ENCODE measurements around the gene NOS3.

NOS3 gene

DNA sequence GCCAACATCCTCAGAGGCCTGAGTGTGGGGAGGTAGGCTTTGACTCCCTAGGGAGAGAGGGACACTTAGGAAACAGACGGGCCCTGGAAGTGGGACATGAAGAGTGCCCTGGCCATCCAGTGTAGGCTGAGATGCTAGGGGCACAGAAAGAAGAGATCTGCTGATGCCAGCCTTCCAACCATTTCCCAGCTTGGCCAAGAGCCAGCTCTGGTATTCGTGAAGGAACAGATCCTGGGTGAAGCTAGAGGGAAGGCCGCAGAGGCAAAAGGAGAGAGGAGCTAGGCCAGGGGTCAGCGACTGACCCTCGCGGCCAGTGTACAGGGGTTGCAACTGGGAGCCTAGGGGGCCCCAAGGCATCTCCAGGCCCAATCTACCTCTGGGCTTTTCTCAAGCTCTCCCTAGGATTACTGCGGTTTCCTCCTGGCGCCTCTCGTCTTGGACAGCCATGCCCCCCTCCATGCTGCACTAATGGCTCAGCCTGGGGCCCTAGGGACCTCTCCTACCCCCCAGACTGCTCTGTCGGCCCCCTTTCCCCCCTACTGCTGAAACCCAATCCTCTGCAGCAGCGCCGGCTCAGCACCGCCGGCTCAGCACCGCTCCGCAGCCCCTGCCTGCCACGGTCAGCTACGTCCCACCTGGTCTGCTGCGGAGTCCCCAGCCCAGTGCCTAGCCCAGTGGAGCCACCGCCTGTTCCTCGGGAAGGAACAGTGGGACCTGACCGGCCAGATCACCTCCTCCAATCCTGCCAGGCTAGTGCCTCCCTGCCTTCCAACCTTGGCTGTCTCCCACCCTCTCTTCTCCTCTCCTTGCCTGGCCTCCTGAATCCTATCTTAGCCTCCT is 57.4 kb downstream of the NOS3 start, which contains the start of gene ASIC3:
TSS of gene ASIC3 (plus strand) at position 556 of the 840 bp plus-strand sequence. CDS start 355 bp downstream, outside the sequence.
- in situ Hi-C loops (cut with MboI; ENCODE audit: low sequenced_read_pairs): no loop called here
- Histone ChIP-seq H3K9me3 (no peaks in the 10 kb centered on the region), H3K4me1 (no peaks in the 10 kb centered on the region), H3K4me3 (no peak within 1 kb of the TSS), H3K27me3 (ENCODE audit: low read depth) (no peaks in the 10 kb centered on the region), H3K36me3 (replicated peaks) (no peaks in the 10 kb centered on the region; the same call in 1 of the 2 replicates)
- DNase-seq (ENCODE audit: low spot score in 2 of 2): no peak

DNA sequence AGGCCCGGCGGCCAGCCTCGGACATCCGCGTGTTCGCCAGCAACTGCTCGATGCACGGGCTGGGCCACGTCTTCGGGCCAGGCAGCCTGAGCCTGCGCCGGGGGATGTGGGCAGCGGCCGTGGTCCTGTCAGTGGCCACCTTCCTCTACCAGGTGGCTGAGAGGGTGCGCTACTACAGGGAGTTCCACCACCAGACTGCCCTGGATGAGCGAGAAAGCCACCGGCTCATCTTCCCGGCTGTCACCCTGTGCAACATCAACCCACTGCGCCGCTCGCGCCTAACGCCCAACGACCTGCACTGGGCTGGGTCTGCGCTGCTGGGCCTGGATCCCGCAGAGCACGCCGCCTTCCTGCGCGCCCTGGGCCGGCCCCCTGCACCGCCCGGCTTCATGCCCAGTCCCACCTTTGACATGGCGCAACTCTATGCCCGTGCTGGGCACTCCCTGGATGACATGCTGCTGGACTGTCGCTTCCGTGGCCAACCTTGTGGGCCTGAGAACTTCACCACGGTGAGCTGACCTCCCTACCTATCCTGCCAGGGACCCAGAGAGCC is 58.2 kb downstream of the NOS3 start:
- no peak for DNase-seq (ENCODE audit: low spot score in 2 of 2)
- Histone ChIP-seq H3K4me1 (no peaks in the 10 kb centered on the region), H3K4me3 (no peak overlapping the region), H3K27me3 (ENCODE audit: low read depth) (no peaks in the 10 kb centered on the region), H3K36me3 (replicated peaks) (no peaks in the 10 kb centered on the region; the same call in 1 of the 2 replicates), H3K9me3 (no peaks in the 10 kb centered on the region)
- in situ Hi-C loops (cut with MboI; ENCODE audit: low sequenced_read_pairs): no loop called here

- DNase-seq (ENCODE audit: low spot score in 2 of 2): no peak
- no peaks in the 10 kb centered on the region for H3K4me1 ChIP-seq
- H3K36me3 ChIP-seq (replicated peaks): no peaks in the 10 kb centered on the region
- H3K9me3 ChIP-seq: no peaks in the 10 kb centered on the region
- in situ Hi-C loops (cut with MboI; ENCODE audit: low sequenced_read_pairs): no loop called here
- H3K4me3 ChIP-seq: no peak overlapping the region
- no peaks in the 10 kb centered on the region for H3K27me3 ChIP-seq (ENCODE audit: low read depth)
These were observed 60.3 kb downstream of the NOS3 start for GRCh38 chr7:151051108-151051507.

DNA sequence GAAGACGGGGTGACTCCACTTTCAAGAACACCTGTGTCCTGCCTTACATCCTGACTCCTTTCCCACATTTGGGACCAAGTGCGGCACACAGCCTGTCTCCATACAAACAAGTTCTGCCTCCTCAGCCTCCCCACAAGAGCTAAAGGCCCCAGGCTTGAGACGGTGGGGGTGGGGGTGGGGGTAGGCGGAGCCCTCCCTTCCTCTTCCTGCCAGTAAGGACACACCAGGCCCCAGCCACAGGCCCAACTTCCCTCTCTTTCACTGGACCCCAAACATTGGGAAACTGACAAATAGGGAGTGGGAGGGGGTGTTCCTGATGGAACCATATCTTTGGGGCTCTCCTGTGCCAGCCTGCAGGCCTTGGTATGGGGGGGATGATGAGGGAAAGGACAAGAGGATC is 62.3 kb downstream of the NOS3 start:
- no peaks in the 10 kb centered on the region; the same call in 1 of the 2 replicates for H3K4me1 ChIP-seq
- in situ Hi-C loops (cut with MboI; ENCODE audit: low sequenced_read_pairs): no loop called here

DNA sequence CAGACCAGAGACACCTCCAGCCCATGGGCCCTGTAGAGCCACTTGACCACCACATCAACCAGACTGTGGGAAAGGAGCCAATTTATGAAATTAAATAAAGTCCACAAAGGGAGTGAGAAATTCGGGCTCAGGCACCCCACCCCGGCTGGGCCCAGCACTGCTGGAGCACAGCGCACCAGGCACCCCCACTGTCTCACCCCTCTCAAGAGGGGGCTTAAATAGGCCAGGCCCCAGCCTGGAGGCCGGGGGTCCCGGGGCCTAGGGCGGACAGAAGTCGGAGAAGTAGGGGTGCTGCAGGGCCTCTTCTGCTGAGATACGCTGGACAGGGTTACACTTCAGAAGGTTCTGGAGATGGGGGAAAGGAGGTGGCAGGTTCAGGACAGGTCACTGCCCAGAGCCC is 62.9 kb downstream of the NOS3 start:
- DNase-seq (ENCODE audit: low spot score in 2 of 2): no peak
- in situ Hi-C loops (cut with MboI; ENCODE audit: low sequenced_read_pairs): no loop called here
- peaks cover 6% of the 10 kb centered on the region for H3K4me1 ChIP-seq
- H3K4me3 ChIP-seq: no peak overlapping the region
- H3K27me3 ChIP-seq (ENCODE audit: low read depth): no peaks in the 10 kb centered on the region
- H3K36me3 ChIP-seq (replicated peaks): no peaks in the 10 kb centered on the region
- no peaks in the 10 kb centered on the region for H3K9me3 ChIP-seq

More for the DNA sequence above, 62.3 kb downstream of the NOS3 start:
- Histone ChIP-seq H3K4me3 (no peak overlapping the region), H3K27me3 (ENCODE audit: low read depth) (no peaks in the 10 kb centered on the region), H3K36me3 (replicated peaks) (no peaks in the 10 kb centered on the region), H3K9me3 (no peaks in the 10 kb centered on the region)
- DNase-seq (ENCODE audit: low spot score in 2 of 2): no peak

DNA sequence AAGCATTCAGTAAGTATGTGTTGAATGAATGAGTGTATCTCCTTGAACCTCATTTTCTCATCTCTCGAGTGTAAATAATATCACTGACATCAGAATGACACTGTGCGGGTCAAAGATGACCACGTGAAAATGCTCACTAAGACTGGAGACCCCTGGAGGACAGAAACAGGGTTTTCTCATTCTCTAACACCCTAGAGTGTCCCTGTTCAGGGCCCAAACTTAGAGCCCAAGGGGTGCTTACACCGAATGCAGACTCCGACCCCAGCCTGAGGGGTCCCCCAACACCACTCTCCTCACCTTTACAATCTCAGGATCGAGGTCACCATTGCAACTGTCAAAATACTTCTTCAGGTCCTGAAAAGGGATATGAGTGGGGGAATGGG is 65.5 kb downstream of the NOS3 start:
- Histone ChIP-seq H3K4me1 (peaks cover 16% of the 10 kb centered on the region), H3K36me3 (replicated peaks) (no peaks in the 10 kb centered on the region), H3K9me3 (no peaks in the 10 kb centered on the region), H3K27me3 (ENCODE audit: low read depth) (no peaks in the 10 kb centered on the region), H3K4me3 (no peak overlapping the region)
- in situ Hi-C loops (cut with MboI; ENCODE audit: low sequenced_read_pairs): no loop called here
- DNase-seq (ENCODE audit: low spot score in 2 of 2): no peak

GRCh38 chr7:151056666-151057505 is 66.1 kb downstream of the NOS3 start:
- H3K4me1 ChIP-seq: peaks cover 21% of the 10 kb centered on the region

DNA sequence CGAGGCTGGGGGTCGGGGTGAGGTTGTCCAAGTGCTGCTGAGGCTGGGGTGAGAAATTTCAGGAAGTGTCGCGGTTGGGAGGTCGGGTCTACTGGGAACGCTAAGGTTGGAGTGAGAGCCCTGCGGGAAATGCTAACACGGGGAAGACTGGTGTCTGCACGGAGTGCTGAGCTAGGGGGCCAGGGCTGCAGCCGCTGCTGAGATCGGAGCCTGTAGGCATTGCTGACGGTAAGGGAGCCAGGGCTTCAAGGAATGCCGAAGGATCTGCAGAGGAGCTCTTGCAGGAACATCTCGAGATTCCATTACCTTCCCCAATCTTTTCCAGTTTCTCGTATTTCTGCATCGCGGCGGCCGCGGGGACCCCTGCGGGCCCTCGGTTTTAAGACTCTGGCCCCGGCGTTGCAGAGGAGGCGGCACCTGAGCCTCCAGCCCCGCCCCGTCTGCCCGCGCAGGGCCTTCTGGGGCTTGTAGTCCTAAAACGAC is 66.7 kb downstream of the NOS3 start, which contains the start of gene CDK5:
TSS of gene CDK5 (minus strand) at position 392 of the 483 bp plus-strand sequence. CDS start at position 343, 49 bp downstream.
- Histone ChIP-seq H3K9me3 (no peaks in the 10 kb centered on the region), H3K36me3 (replicated peaks) (peaks cover 7% of the 10 kb centered on the region), H3K4me3 (peak within 1 kb of the TSS; percentile 88), H3K4me1 (peaks cover 23% of the 10 kb centered on the region), H3K27me3 (ENCODE audit: low read depth) (no peaks in the 10 kb centered on the region)
- DNase-seq (ENCODE audit: low spot score in 2 of 2): no peak
- in situ Hi-C loops (cut with MboI; ENCODE audit: low sequenced_read_pairs): no loop called here

More at GRCh38 chr7:151056666-151057505, 66.1 kb downstream of the NOS3 start:
- Histone ChIP-seq H3K9me3 (no peaks in the 10 kb centered on the region), H3K27me3 (ENCODE audit: low read depth) (no peaks in the 10 kb centered on the region), H3K36me3 (replicated peaks) (peaks cover 2% of the 10 kb centered on the region; the same call in 1 of the 2 replicates), H3K4me3 (peak overlapping the region; percentile 88)
- no peak for DNase-seq (ENCODE audit: low spot score in 2 of 2)
- in situ Hi-C loops (cut with MboI; ENCODE audit: low sequenced_read_pairs): no loop called here

DNA sequence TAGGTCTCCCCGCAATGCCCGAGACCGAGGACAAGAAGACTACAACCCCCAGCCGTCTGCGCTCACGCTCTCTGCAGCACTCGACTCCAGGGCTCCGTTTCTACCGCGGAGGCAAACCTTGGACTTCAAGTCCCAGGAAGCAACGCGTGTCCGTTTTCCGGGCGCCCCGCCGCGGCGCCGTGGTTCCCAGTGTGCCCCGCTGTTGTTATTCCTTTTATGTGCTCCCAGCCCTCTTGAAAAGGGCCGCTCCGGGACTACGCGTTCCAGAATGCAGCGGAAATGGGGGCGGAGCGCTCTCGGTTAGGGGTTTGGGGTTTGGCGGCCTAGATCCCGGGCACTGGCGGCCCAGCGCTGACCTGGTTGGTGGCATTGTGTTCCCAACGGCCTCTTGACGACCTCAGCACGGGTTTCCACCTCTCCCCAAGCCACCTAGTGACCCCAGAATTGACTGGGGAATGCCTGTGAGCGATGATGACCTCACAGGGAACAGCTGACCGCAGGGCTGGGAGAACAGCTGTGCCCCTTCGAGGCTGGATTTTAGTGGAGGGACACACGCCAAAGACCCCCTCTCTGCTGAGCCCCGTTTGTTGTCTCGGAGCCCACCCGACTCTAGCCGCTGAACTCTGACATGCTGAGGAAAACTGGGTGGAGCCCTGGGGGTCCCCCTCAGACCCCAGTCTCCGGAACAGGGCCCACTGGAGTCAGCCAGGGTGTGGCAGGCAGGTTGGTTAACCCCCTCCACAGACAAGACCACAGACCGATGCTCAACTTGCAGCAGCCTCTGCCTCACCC is 67.4 kb downstream of the NOS3 start:
- in situ Hi-C loops (cut with MboI; ENCODE audit: low sequenced_read_pairs): no loop called here
- DNase-seq (ENCODE audit: low spot score in 2 of 2): peak; percentile 97 to 98
- peaks cover 23% of the 10 kb centered on the region for H3K4me1 ChIP-seq
- peak overlapping the region; percentile 88 for H3K4me3 ChIP-seq
- H3K36me3 ChIP-seq (replicated peaks): peaks cover 10% of the 10 kb centered on the region
- H3K27me3 ChIP-seq (ENCODE audit: low read depth): no peaks in the 10 kb centered on the region
- no peaks in the 10 kb centered on the region for H3K9me3 ChIP-seq

GRCh38 chr7:151058781-151059366 is 68.1 kb downstream of the NOS3 start:
- in situ Hi-C loops (cut with MboI; ENCODE audit: low sequenced_read_pairs): no loop called here
- no peaks in the 10 kb centered on the region for H3K9me3 ChIP-seq
- peaks cover 23% of the 10 kb centered on the region for H3K4me1 ChIP-seq
- no peaks in the 10 kb centered on the region for H3K27me3 ChIP-seq (ENCODE audit: low read depth)
- H3K4me3 ChIP-seq: peak overlapping the region; percentile 88
- H3K36me3 ChIP-seq (replicated peaks): peaks cover 16% of the 10 kb centered on the region
- DNase-seq (ENCODE audit: low spot score in 2 of 2): no peak

DNA sequence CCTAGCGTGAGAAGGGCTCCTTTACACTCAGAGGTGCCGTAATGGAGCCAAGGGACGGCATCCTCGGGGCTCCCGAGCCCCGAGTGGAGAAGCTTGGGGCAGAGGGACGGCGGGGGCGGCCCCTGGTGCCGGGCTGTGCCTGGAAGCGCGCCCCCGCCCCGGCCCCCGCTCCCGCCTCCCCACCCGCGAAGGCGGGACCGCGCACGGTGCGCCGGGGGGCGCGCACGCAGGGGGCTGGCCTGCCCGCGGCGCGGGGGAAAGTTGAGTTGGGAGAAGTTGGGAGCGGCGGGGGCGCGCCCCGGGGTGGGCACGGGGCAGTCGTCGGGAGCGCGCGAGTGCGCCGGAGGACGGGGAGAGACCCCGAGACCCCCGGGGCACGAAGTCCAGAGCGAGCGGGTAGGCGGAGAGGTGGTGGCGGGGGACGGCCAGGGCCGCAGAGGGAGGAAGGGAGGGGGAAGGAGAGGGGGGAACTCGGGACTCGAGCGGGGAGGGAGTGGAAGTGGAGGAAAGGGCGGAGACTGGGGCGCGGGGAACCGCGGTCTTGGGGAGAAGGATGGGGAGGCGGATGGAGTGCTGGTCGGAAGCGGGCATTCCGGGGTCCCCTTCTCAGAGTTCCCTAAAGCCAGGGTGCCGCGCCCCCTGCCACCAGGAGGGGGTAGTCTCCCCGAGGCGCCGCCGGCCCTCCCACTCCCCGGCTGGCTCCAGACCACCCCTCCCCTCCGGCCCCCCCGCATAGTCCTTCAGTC is 68.7 kb downstream of the NOS3 start, which contains the start of gene SLC4A2:
TSS of gene SLC4A2 (plus strand) at position 223 of the 746 bp plus-strand sequence. CDS start 2,399 bp downstream, outside the sequence.
- in situ Hi-C loops (cut with MboI; ENCODE audit: low sequenced_read_pairs): no loop called here

GRCh38 chr7:151060113-151060415 is 69.2 kb downstream of the NOS3 start:
- H3K27me3 ChIP-seq (ENCODE audit: low read depth): no peaks in the 10 kb centered on the region
- H3K36me3 ChIP-seq (replicated peaks): peaks cover 24% of the 10 kb centered on the region
- peak overlapping the region; percentile 88 for H3K4me3 ChIP-seq
- DNase-seq (ENCODE audit: low spot score in 2 of 2): no peak
- in situ Hi-C loops (cut with MboI; ENCODE audit: low sequenced_read_pairs): no loop called here
- peaks cover 23% of the 10 kb centered on the region for H3K4me1 ChIP-seq
- H3K9me3 ChIP-seq: no peaks in the 10 kb centered on the region

More for the DNA sequence above, 68.7 kb downstream of the NOS3 start, which contains the start of gene SLC4A2:
- Histone ChIP-seq H3K4me1 (peaks cover 23% of the 10 kb centered on the region), H3K9me3 (no peaks in the 10 kb centered on the region), H3K36me3 (replicated peaks) (peaks cover 19% of the 10 kb centered on the region), H3K27me3 (ENCODE audit: low read depth) (no peaks in the 10 kb centered on the region), H3K4me3 (peak within 1 kb of the TSS; percentile 88)
- peak; percentile 45 to 86 for DNase-seq (ENCODE audit: low spot score in 2 of 2)
